Upper lobe of left lung (tissue), 4 donors: ENCODE measurements around the gene RNASE11.

Source experiments
- EP300 ChIP-seq, 4 donors: sonication (generic); formaldehyde crosslinking; IDR thresholded peaks; one replicate each; pipeline ENCODE4 v1.5.1; 2017; ENCODE audit warnings: antibody characterized with exemption in 4 of 4, control low read depth in 2 of 4
- POLR2A ChIP-seq, 4 donors: fragments of 450-650 bp; IDR thresholded peaks; one replicate each; pipeline ENCODE4 v1.5.1; 2016 to 2017; ENCODE audit warnings: antibody characterized with exemption in 4 of 4, mild to moderate bottlenecking in 2 of 4
- POLR2AphosphoS5 ChIP-seq, 2 donors: sonication (generic); formaldehyde crosslinking; IDR thresholded peaks; one replicate each; pipeline ENCODE4 v1.5.1; 2017; ENCODE audit warnings: antibody characterized with exemption in 2 of 2
- TF ChIP-seq, protein P1 (sequence below), 6 experiments: fragments of 450-650 bp in 4 of 6; fragments of 200-600 bp in 2 of 6; sonication (generic) in 2 of 6; IDR thresholded peaks; one replicate each; pipeline ENCODE4 v1.5.1; 2016 to 2019; ENCODE audit warnings: antibody characterized with exemption in 6 of 6

- TF ChIP-seq, protein P1, sequence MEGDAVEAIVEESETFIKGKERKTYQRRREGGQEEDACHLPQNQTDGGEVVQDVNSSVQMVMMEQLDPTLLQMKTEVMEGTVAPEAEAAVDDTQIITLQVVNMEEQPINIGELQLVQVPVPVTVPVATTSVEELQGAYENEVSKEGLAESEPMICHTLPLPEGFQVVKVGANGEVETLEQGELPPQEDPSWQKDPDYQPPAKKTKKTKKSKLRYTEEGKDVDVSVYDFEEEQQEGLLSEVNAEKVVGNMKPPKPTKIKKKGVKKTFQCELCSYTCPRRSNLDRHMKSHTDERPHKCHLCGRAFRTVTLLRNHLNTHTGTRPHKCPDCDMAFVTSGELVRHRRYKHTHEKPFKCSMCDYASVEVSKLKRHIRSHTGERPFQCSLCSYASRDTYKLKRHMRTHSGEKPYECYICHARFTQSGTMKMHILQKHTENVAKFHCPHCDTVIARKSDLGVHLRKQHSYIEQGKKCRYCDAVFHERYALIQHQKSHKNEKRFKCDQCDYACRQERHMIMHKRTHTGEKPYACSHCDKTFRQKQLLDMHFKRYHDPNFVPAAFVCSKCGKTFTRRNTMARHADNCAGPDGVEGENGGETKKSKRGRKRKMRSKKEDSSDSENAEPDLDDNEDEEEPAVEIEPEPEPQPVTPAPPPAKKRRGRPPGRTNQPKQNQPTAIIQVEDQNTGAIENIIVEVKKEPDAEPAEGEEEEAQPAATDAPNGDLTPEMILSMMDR (IDR thresholded peaks at IDR 0.05) = no peak
- TF ChIP-seq POLR2A (IDR thresholded peaks at IDR 0.05) (no peak), POLR2AphosphoS5 (IDR thresholded peaks at IDR 0.05) (no peak), EP300 (IDR thresholded peaks at IDR 0.05) (no peak)
Measured at GRCh38 chr14:20578784-20579502, 8.9 kb downstream of the RNASE11 start.
